ENCODE measurements around the gene PIM1. TPM values are rescaled to one million over a fixed set of nuclear protein-coding genes. Genes with fewer than 3 reads are reported as not detected.

The PIM1 gene
- polyA plus RNA-seq, 6 donors from 2014 or later, result 15.0 to 46.3 (median 24.3) TPM

DNA sequence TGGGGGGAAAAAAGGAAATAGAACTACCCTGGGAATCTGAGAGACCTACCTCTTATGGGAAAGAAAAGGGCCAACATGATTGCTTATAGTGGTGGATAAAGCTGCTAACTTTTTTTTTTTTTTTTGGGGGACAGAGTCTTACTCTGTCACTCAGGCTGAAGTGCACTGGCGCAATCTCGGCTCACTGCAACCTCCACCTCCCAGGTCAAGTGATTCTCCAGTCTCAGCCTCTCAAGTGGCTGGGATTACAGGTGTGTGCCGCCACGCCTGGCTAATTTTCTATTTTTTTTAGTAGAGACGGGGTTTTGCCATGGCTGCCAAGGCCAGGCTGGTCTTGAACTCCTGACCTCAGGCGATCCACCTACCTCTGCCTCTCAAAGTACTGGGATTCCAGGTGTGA, 48.1 kb downstream of the PIM1 start:
- no peak overlapping the region for H3K27ac Mint-ChIP-seq
- H3K4me3 Mint-ChIP-seq, result no peak overlapping the region
- no peaks in the 10 kb centered on the region for H3K36me3 Mint-ChIP-seq
- H3K4me1 Mint-ChIP-seq, result peaks cover 7 to 12% (median 12%) of the 10 kb centered on the region in 3 donors
- peaks cover 0 to 3% (median 0%) of the 10 kb centered on the region in 3 donors for H3K27me3 Mint-ChIP-seq
- DNase-seq, result no peak
- H3K9me3 Mint-ChIP-seq, result no peaks in the 10 kb centered on the region
- ATAC-seq (ENCODE audit: low read depth in 2 of 2), result no peak

GRCh38 chr6:37218511-37218910, 48.6 kb downstream of the PIM1 start:
- no peaks in the 10 kb centered on the region for H3K9me3 Mint-ChIP-seq
- ATAC-seq (ENCODE audit: low read depth in 2 of 2) (no peak), DNase-seq (no peak)
- no peak overlapping the region for H3K4me3 Mint-ChIP-seq
- peaks cover 8 to 14% (median 13%) of the 10 kb centered on the region in 3 donors for H3K4me1 Mint-ChIP-seq
- peaks cover 0 to 5% (median 0%) of the 10 kb centered on the region in 3 donors for H3K27me3 Mint-ChIP-seq
- no peaks in the 10 kb centered on the region for H3K36me3 Mint-ChIP-seq
- peak overlapping the region in 1 of 6 donors; percentile 53 for H3K27ac Mint-ChIP-seq

GRCh38 chr6:37221585-37222124, 51.7 kb downstream of the PIM1 start:
- H3K9me3 Mint-ChIP-seq, result no peaks in the 10 kb centered on the region
- no peaks in the 10 kb centered on the region for H3K36me3 Mint-ChIP-seq
- no peak for DNase-seq
- ATAC-seq (ENCODE audit: low read depth in 2 of 2), result no peak
- peak overlapping the region; percentile 79 to 94 (median 87) for H3K4me3 Mint-ChIP-seq
- peak overlapping the region in 1 of 6 donors; percentile 72 for H3K27ac Mint-ChIP-seq
- H3K27me3 Mint-ChIP-seq, result peaks cover 0 to 5% (median 0%) of the 10 kb centered on the region in 3 donors
- H3K4me1 Mint-ChIP-seq, result peaks cover 8 to 14% (median 13%) of the 10 kb centered on the region in 3 donors

GRCh38 chr6:37222125-37222967, 52.4 kb downstream of the PIM1 start:
- H3K27ac Mint-ChIP-seq, result peak overlapping the region in 3 of 6 donors; percentile 5 to 72 (median 48)
- H3K4me1 Mint-ChIP-seq, result peaks cover 8 to 14% (median 13%) of the 10 kb centered on the region in 3 donors
- H3K36me3 Mint-ChIP-seq, result no peaks in the 10 kb centered on the region
- ATAC-seq (ENCODE audit: low read depth in 2 of 2), result peak; percentile 91 to 93
- H3K27me3 Mint-ChIP-seq, result peaks cover 0 to 5% (median 0%) of the 10 kb centered on the region in 3 donors
- H3K9me3 Mint-ChIP-seq, result no peaks in the 10 kb centered on the region
- DNase-seq, result peak; percentile 55
- H3K4me3 Mint-ChIP-seq, result peak overlapping the region; percentile 79 to 94 (median 87)

DNA sequence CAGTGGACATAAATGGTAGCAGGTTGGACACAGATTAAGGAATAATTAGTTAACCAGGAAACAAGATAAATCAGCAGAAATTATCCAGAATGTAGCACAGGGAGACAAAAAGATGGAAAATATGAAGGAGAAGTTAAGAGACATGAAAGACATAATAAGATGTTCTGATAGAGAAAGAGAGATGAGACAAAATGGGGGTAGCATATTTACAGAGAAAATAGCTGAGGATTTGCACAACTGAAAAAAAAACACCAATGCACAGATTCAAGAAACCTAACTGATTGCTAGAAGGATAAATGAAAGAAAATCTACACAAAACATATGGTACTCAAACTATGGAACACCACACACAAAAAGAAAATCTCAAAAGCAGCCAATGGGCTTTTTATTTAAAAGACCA, 53.0 kb downstream of the PIM1 start:
- Mint-ChIP-seq H3K4me3 (peak overlapping the region; percentile 79 to 94 (median 87)), H3K27me3 (peaks cover 0 to 5% (median 0%) of the 10 kb centered on the region in 3 donors), H3K9me3 (no peaks in the 10 kb centered on the region), H3K27ac (peak overlapping the region in 2 of 6 donors; percentile 5 to 48), H3K4me1 (peaks cover 8 to 14% (median 13%) of the 10 kb centered on the region in 3 donors), H3K36me3 (no peaks in the 10 kb centered on the region)
- no peak for ATAC-seq (ENCODE audit: low read depth in 2 of 2)
- DNase-seq, result no peak

Other genes starting within 250 kb of the PIM1 start
- 1 to 10 TPM; 1.2 to 6.2 (median 2.6) TPM for gene PI16, start 215.4 kb upstream of the PIM1 start, polyA plus RNA-seq (ENCODE audit: low read depth in 6 of 6)
- 10 to 100 TPM; 69.5 to 89.8 (median 88.3) TPM for gene MTCH1, start 184.0 kb upstream of the PIM1 start, polyA plus RNA-seq (ENCODE audit: low read depth in 6 of 6)
- 100 to 1,000 TPM in 1 of 6 donors, 10 to 100 TPM in 5; 31.5 to 133 (median 69.2) TPM for gene FGD2, start 164.5 kb upstream of the PIM1 start, polyA plus RNA-seq (ENCODE audit: low read depth in 6 of 6)
- gene TBC1D22B, start 87.6 kb downstream of the PIM1 start, polyA plus RNA-seq (ENCODE audit: low read depth in 6 of 6), result 1 to 10 TPM; 4.6 to 9.3 (median 6.1) TPM
- gene TMEM217, start 88.0 kb downstream of the PIM1 start, polyA plus RNA-seq (ENCODE audit: low read depth in 6 of 6), result under 1 TPM in 3 of 6 donors, not detected in 3; 0.18 to 0.96 (median 0.32) TPM
- gene RNF8, start 183.8 kb downstream of the PIM1 start, polyA plus RNA-seq (ENCODE audit: low read depth in 6 of 6), result 10 to 100 TPM in 5 of 6 donors, 1 to 10 TPM in 1; 9.7 to 15.4 (median 12.1) TPM

All from naive B cell (primary cell).